ENCODE data around the gene EDC3.

The EDC3 gene

GRCh38 chr15:74676801-74677200 is 19.0 kb downstream of the EDC3 start:
- H3K27me3 ChIP-seq (ENCODE audit: low read length) = no peaks in the 10 kb centered on the region
- H3K4me2 ChIP-seq (ENCODE audit: low read depth, low read length, poor library complexity, severe bottlenecking) = no peak overlapping the region
- no peak overlapping the region for H3K4me3 ChIP-seq (ENCODE audit: insufficient read depth, low read length, poor library complexity, severe bottlenecking)
- H4K20me1 ChIP-seq (ENCODE audit: low read depth, low read length) = 0 out of 2 replicates have a peak, but pooled peaks cover 2% of the 10 kb centered on the region
- no peak overlapping the region for H3K9ac ChIP-seq (ENCODE audit: low read length)
- peaks cover 36% of the 10 kb centered on the region for H3K79me2 ChIP-seq (ENCODE audit: insufficient read depth, low read length)
- H3K9me3 ChIP-seq (ENCODE audit: insufficient read depth, low read length) = no peaks in the 10 kb centered on the region
- 0 out of 2 replicates have a peak, but pooled peaks cover 2% of the 10 kb centered on the region for H3K36me3 ChIP-seq (ENCODE audit: low read length)
- no peaks in the 10 kb centered on the region; the same call in 1 of the 2 replicates for H3F3A ChIP-seq (ENCODE audit: insufficient read depth)
- TF ChIP-seq, protein P1, sequence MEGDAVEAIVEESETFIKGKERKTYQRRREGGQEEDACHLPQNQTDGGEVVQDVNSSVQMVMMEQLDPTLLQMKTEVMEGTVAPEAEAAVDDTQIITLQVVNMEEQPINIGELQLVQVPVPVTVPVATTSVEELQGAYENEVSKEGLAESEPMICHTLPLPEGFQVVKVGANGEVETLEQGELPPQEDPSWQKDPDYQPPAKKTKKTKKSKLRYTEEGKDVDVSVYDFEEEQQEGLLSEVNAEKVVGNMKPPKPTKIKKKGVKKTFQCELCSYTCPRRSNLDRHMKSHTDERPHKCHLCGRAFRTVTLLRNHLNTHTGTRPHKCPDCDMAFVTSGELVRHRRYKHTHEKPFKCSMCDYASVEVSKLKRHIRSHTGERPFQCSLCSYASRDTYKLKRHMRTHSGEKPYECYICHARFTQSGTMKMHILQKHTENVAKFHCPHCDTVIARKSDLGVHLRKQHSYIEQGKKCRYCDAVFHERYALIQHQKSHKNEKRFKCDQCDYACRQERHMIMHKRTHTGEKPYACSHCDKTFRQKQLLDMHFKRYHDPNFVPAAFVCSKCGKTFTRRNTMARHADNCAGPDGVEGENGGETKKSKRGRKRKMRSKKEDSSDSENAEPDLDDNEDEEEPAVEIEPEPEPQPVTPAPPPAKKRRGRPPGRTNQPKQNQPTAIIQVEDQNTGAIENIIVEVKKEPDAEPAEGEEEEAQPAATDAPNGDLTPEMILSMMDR (IDR thresholded peaks at IDR 0.05; ENCODE audit: insufficient read depth, low read length, poor library complexity, severe bottlenecking) = no peak
- no peak for TF ChIP-seq EZH2phosphoT487 (conservative IDR thresholded peaks at IDR 0.05; ENCODE audit: low read length)
- no peak overlapping the region for H3K27ac ChIP-seq (ENCODE audit: low read depth, low read length)
- H3K9me2 ChIP-seq (replicated peaks; ENCODE audit: insufficient read depth, low read length) = no peaks in the 10 kb centered on the region
- no peak overlapping the region for H2AFZ ChIP-seq (ENCODE audit: low read depth, low read length, severe bottlenecking)

- H3K4me2 ChIP-seq (ENCODE audit: low read depth, low read length, poor library complexity, severe bottlenecking) = no peak overlapping the region
- H3K9me2 ChIP-seq (replicated peaks; ENCODE audit: insufficient read depth, low read length) = no peaks in the 10 kb centered on the region
- no peak overlapping the region for H2AFZ ChIP-seq (ENCODE audit: low read depth, low read length, severe bottlenecking)
- H4K20me1 ChIP-seq (ENCODE audit: low read depth, low read length) = no peaks in the 10 kb centered on the region
- H3K9ac ChIP-seq (ENCODE audit: low read length) = no peak overlapping the region
- H3K27me3 ChIP-seq (ENCODE audit: low read length) = no peaks in the 10 kb centered on the region
- H3K27ac ChIP-seq (ENCODE audit: low read depth, low read length) = no peak overlapping the region
- H3K4me3 ChIP-seq (ENCODE audit: insufficient read depth, low read length, poor library complexity, severe bottlenecking) = no peak overlapping the region
- H3K9me3 ChIP-seq (ENCODE audit: insufficient read depth, low read length) = no peaks in the 10 kb centered on the region
- TF ChIP-seq, protein P1 (IDR thresholded peaks at IDR 0.05; ENCODE audit: insufficient read depth, low read length, poor library complexity, severe bottlenecking) = no peak
- no peak for TF ChIP-seq EZH2phosphoT487 (conservative IDR thresholded peaks at IDR 0.05; ENCODE audit: low read length)
- no peaks in the 10 kb centered on the region; the same call in 1 of the 2 replicates for H3F3A ChIP-seq (ENCODE audit: insufficient read depth)
- 0 out of 2 replicates have a peak, but pooled peaks cover 2% of the 10 kb centered on the region for H3K36me3 ChIP-seq (ENCODE audit: low read length)
- peaks cover 12% of the 10 kb centered on the region for H3K79me2 ChIP-seq (ENCODE audit: insufficient read depth, low read length)
Measured at GRCh38 chr15:74674161-74674560, 21.7 kb downstream of the EDC3 start.

DNA sequence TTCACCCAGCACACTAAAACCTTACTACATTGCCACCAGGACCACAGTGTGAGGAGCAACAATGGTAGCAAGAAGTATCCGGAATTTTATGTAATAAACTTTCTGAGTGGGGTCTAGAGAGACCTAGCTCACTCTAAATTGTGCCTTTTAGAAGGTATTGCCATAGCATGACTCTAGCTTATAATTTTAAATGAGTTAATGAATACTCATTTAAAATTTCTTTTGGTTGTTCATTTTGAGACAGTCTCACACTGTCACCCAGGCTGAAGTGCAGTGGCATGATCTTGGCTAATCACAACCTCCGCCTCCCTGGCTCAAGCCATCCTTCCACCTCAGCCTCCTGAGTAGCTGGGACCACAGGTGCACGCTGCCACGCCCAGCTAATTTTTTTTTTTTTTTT is 26.2 kb downstream of the EDC3 start:
- Histone ChIP-seq H4K20me1 (ENCODE audit: low read depth, low read length) (no peaks in the 10 kb centered on the region), H3K79me2 (ENCODE audit: insufficient read depth, low read length) (no peaks in the 10 kb centered on the region), H3K9ac (ENCODE audit: low read length) (no peak overlapping the region), H3K36me3 (ENCODE audit: low read length) (0 out of 2 replicates have a peak, but pooled peaks cover 2% of the 10 kb centered on the region), H3K4me3 (ENCODE audit: insufficient read depth, low read length, poor library complexity, severe bottlenecking) (no peak overlapping the region), H3K27ac (ENCODE audit: low read depth, low read length) (no peak overlapping the region), H3F3A (ENCODE audit: insufficient read depth) (0 out of 2 replicates have a peak, but pooled peaks cover 4% of the 10 kb centered on the region), H3K27me3 (ENCODE audit: low read length) (no peaks in the 10 kb centered on the region), H3K4me2 (ENCODE audit: low read depth, low read length, poor library complexity, severe bottlenecking) (no peak overlapping the region), H2AFZ (ENCODE audit: low read depth, low read length, severe bottlenecking) (no peak overlapping the region), H3K9me2 (replicated peaks; ENCODE audit: insufficient read depth, low read length) (no peaks in the 10 kb centered on the region), H3K9me3 (ENCODE audit: insufficient read depth, low read length) (no peaks in the 10 kb centered on the region)
- TF ChIP-seq, protein P1 (IDR thresholded peaks at IDR 0.05; ENCODE audit: insufficient read depth, low read length, poor library complexity, severe bottlenecking) = no peak
- TF ChIP-seq EZH2phosphoT487 (conservative IDR thresholded peaks at IDR 0.05; ENCODE audit: low read length) = no peak
